Activated T-helper 2 cell treated with anti-CD3 and anti-CD28 coated beads, Interferon-gamma antibody, Interleukin-2, Interleukin-4, amounts not matched to agents 10 μg/mL and 5 μg/mL and 100 μg/mL, durations not matched to agents 14 hours and 24 hours and 36 hours (primary cell): Measurements from ENCODE around the gene STRN. TPM values are rescaled to one million over a fixed set of nuclear protein-coding genes. Genes with fewer than 3 reads are reported as not detected.
"Not testable (repeated sequence)": the region's sequence is repeated elsewhere in the genome, so short reads cannot be mapped to it uniquely, and the experiment has no call there.

Source experiments
- DNase-seq: peaks from one replicate; pipeline ENCODE4 v3.0.0; 2021; ENCODE audit warnings: low spot score
- H3K27ac Mint-ChIP-seq: one replicate; pipeline ENCODE4 v1.8.0; 2021; ENCODE audit warnings: mixed read lengths
- H3K27me3 Mint-ChIP-seq: one replicate; pipeline ENCODE4 v1.8.0; 2021; ENCODE audit warnings: low read depth, mixed read lengths
- H3K36me3 Mint-ChIP-seq: one replicate; pipeline ENCODE4 v1.8.0; 2021; ENCODE audit warnings: low read depth, mixed read lengths
- H3K4me1 Mint-ChIP-seq: one replicate; pipeline ENCODE4 v1.8.0; 2021; ENCODE audit warnings: low read depth, mixed read lengths
- H3K4me3 Mint-ChIP-seq: one replicate; pipeline ENCODE4 v1.8.0; 2021; ENCODE audit warnings: low read depth, mild to moderate bottlenecking, moderate library complexity, mixed read lengths
- H3K9me3 Mint-ChIP-seq: one replicate; pipeline ENCODE4 v1.8.0; 2021; ENCODE audit warnings: mixed read lengths
- intact Hi-C: fragments of 100-400 bp; cut with micrococcal nuclease; formaldehyde crosslinking; loops from one replicate; pipeline ENCODE4 v1.15.1; 2023
- total RNA-seq: library from RNA; stranded (reverse); gene quantifications from 2 replicates; pipeline ENCODE4 v1.2.3, GENCODE V29; 2022

Gene STRN
- total RNA-seq, 1 donor from 2014 or later: 27.7 TPM

- intact Hi-C loops: loop anchor here (5.0 kb wide), 1 partner anchor 35 kb away; no protein-coding TSS in a partner anchor
- not testable (repeated sequence) for H3K9me3 Mint-ChIP-seq, H3K27me3 Mint-ChIP-seq, H3K4me3 Mint-ChIP-seq, DNase-seq
- H3K36me3 Mint-ChIP-seq: peaks cover 23% of the 10 kb centered on the region
- peaks cover 33% of the 10 kb centered on the region for H3K4me1 Mint-ChIP-seq
- H3K27ac Mint-ChIP-seq: peak overlapping the region; percentile 84
These were observed 43.7 kb downstream of the STRN start for GRCh38 chr2:36922629-36923028.

- peaks cover 30% of the 10 kb centered on the region for H3K4me1 Mint-ChIP-seq
- DNase-seq: no peak
- no peaks in the 10 kb centered on the region for H3K9me3 Mint-ChIP-seq
- intact Hi-C loops: loop anchor here (5.0 kb wide), 1 partner anchor 35 kb away; no protein-coding TSS in a partner anchor
- peaks cover 23% of the 10 kb centered on the region for H3K36me3 Mint-ChIP-seq
- H3K27ac Mint-ChIP-seq: no peak overlapping the region
- no peaks in the 10 kb centered on the region for H3K27me3 Mint-ChIP-seq
- H3K4me3 Mint-ChIP-seq: no peak overlapping the region
These were observed 44.4 kb downstream of the STRN start for GRCh38 chr2:36921984-36922383.

- no peak for DNase-seq
- H3K9me3 Mint-ChIP-seq: no peaks in the 10 kb centered on the region
- no peak overlapping the region for H3K27ac Mint-ChIP-seq
- H3K4me3 Mint-ChIP-seq: no peak overlapping the region
- intact Hi-C loops: loop anchor here (5.0 kb wide), 1 partner anchor 137 kb away; no protein-coding TSS in a partner anchor
- peaks cover 16% of the 10 kb centered on the region for H3K36me3 Mint-ChIP-seq
- peaks cover 19% of the 10 kb centered on the region for H3K4me1 Mint-ChIP-seq
- no peaks in the 10 kb centered on the region for H3K27me3 Mint-ChIP-seq
These were observed 47.1 kb downstream of the STRN start for GRCh38 chr2:36919041-36919837.

GRCh38 chr2:36918307-36918706 lies 48.0 kb downstream of the STRN start:
- Mint-ChIP-seq H3K36me3 (peaks cover 9% of the 10 kb centered on the region), H3K27ac (no peak overlapping the region), H3K4me1 (peaks cover 18% of the 10 kb centered on the region), H3K27me3 (no peaks in the 10 kb centered on the region), H3K9me3 (no peaks in the 10 kb centered on the region), H3K4me3 (no peak overlapping the region)
- DNase-seq: no peak
- intact Hi-C loops: loop anchor here (5.0 kb wide), 1 partner anchor 136 kb away; no protein-coding TSS in a partner anchor

DNA sequence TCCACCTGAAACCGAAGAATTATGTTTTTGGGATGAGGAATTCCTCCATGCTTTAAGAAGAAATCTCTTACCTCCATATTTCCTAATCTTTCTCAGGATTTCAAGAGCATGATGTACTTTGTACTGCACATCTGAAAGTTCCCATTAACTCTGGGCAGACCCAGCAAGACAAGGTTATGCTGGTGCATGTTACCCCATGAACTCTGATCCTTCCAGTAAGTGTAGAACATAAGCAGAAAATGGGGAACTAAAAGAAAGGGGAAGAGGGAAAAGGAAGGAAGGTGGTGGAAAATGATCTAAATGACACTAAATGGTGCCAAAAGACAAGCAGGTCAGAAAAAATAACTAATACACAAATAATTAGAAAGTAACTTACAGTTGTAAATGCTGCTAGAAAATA lies 50.7 kb downstream of the STRN start:
- H3K4me1 Mint-ChIP-seq: no peaks in the 10 kb centered on the region
- H3K36me3 Mint-ChIP-seq: peaks cover 3% of the 10 kb centered on the region
- no peak overlapping the region for H3K4me3 Mint-ChIP-seq
- no peaks in the 10 kb centered on the region for H3K9me3 Mint-ChIP-seq
- no peaks in the 10 kb centered on the region for H3K27me3 Mint-ChIP-seq
- intact Hi-C loops: loop anchor here (5.0 kb wide), 1 partner anchor 133 kb away; no protein-coding TSS in a partner anchor
- no peak overlapping the region for H3K27ac Mint-ChIP-seq
- DNase-seq: no peak

DNA sequence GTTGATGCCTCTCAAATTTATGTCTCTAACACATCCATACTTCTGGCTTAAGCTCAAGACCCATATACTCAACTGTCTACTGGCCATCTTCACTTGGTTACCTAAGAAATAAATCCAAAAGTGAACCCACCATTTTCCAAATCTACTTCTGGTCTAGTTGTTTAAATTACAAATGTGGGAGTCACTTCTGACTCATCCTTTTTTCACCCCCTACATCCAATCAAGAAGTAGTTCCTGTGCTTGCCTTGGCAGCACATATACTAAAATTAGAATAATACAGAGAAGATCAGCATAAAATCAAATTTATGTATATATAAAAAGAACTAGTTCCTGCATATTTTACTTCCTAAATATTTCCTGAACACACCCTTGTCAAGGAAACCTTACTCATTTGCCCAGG lies 53.6 kb downstream of the STRN start:
- intact Hi-C loops: no loop called here

GRCh38 chr2:36911012-36911411 lies 55.3 kb downstream of the STRN start:
- no peak for DNase-seq
- H3K4me3 Mint-ChIP-seq: no peak overlapping the region
- H3K27ac Mint-ChIP-seq: no peak overlapping the region
- no peaks in the 10 kb centered on the region for H3K27me3 Mint-ChIP-seq
- intact Hi-C loops: no loop called here
- no peaks in the 10 kb centered on the region for H3K9me3 Mint-ChIP-seq
- no peaks in the 10 kb centered on the region for H3K4me1 Mint-ChIP-seq
- H3K36me3 Mint-ChIP-seq: peaks cover 3% of the 10 kb centered on the region

More for the DNA sequence above, 53.6 kb downstream of the STRN start:
- Mint-ChIP-seq H3K9me3 (no peaks in the 10 kb centered on the region), H3K4me3 (no peak overlapping the region), H3K4me1 (no peaks in the 10 kb centered on the region), H3K36me3 (peaks cover 3% of the 10 kb centered on the region), H3K27ac (no peak overlapping the region), H3K27me3 (no peaks in the 10 kb centered on the region)
- DNase-seq: no peak

DNA sequence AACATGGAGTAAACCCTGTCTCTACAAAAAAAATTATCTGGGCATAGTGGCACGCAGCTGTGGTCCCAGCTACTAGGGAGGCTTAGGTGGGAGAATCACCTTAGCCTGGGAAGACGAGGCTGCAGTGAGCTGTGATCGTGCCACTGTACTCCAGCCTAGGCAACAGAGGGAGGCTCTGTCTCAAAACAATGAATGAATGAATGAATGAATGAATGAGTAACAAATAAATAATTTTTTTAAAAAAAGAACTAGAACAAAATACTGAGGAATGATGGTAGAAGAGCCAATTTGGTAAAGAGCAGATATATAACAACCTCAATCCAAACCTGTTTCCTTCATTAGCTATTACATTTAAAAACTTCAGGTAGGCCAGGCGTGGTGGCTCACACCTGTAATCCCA lies 60.1 kb downstream of the STRN start:
- H3K27ac Mint-ChIP-seq: no peak overlapping the region
- H3K36me3 Mint-ChIP-seq: peaks cover 3% of the 10 kb centered on the region
- no peaks in the 10 kb centered on the region for H3K9me3 Mint-ChIP-seq
- no peaks in the 10 kb centered on the region for H3K27me3 Mint-ChIP-seq
- DNase-seq: no peak
- H3K4me3 Mint-ChIP-seq: no peak overlapping the region
- H3K4me1 Mint-ChIP-seq: no peaks in the 10 kb centered on the region
- intact Hi-C loops: no loop called here

GRCh38 chr2:36904636-36905035 lies 61.7 kb downstream of the STRN start:
- Mint-ChIP-seq H3K9me3 (no peaks in the 10 kb centered on the region), H3K4me3 (no peak overlapping the region), H3K27ac (no peak overlapping the region), H3K4me1 (no peaks in the 10 kb centered on the region), H3K36me3 (peaks cover 7% of the 10 kb centered on the region), H3K27me3 (no peaks in the 10 kb centered on the region)
- no peak for DNase-seq
- intact Hi-C loops: no loop called here

- no peaks in the 10 kb centered on the region for H3K9me3 Mint-ChIP-seq
- no peaks in the 10 kb centered on the region for H3K27me3 Mint-ChIP-seq
- H3K4me3 Mint-ChIP-seq: no peak overlapping the region
- DNase-seq: no peak
- H3K36me3 Mint-ChIP-seq: peaks cover 7% of the 10 kb centered on the region
- H3K27ac Mint-ChIP-seq: no peak overlapping the region
- intact Hi-C loops: no loop called here
- no peaks in the 10 kb centered on the region for H3K4me1 Mint-ChIP-seq
These were observed 63.8 kb downstream of the STRN start for GRCh38 chr2:36902385-36903120.

DNA sequence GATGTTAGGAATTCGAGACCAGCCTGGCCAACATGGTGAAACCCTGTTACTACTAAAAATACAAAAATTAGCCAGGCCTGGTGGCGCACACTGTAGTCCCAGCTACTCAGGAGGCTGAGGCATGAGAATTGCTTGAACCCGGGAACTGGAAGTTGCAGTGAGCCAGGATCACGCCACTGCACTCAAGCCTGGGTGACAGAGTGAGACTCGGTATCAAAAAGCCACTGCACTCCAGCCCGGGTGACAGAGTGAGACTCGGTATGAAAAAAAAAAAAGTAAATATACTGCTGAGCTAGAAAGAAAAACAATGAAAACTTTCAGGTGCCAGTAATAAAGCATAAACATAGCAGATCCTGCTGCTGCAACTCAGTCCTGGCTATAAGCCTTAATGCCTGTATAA lies 73.5 kb downstream of the STRN start:
- no peaks in the 10 kb centered on the region for H3K9me3 Mint-ChIP-seq
- no peak overlapping the region for H3K4me3 Mint-ChIP-seq
- peaks cover 29% of the 10 kb centered on the region for H3K36me3 Mint-ChIP-seq
- H3K27ac Mint-ChIP-seq: no peak overlapping the region
- intact Hi-C loops: no loop called here
- DNase-seq: no peak
- H3K27me3 Mint-ChIP-seq: no peaks in the 10 kb centered on the region
- peaks cover 5% of the 10 kb centered on the region for H3K4me1 Mint-ChIP-seq

DNA sequence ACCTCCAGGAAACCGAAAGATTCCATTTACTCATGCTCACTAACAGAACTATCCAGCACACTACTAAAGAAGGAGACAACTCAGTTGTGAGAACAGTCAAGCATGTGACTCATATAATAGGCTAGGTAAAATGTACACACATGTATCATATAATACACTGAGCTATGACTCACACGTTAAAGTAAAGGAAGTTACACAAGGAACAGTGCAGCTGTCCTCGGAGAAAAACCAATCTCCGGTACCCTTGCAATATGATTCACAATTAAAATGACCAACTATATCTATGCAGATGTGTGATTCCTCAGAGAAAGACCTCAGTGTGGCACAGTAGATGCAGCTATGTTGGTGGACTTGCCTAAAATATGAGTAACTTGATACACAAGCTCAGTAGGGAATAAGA lies 76.5 kb downstream of the STRN start:
- H3K4me3 Mint-ChIP-seq: no peak overlapping the region
- H3K9me3 Mint-ChIP-seq: no peaks in the 10 kb centered on the region
- H3K36me3 Mint-ChIP-seq: peaks cover 41% of the 10 kb centered on the region
- H3K27ac Mint-ChIP-seq: peak overlapping the region; percentile 55
- no peak for DNase-seq
- intact Hi-C loops: loop anchor here (1.0 to 5.0 kb wide), 2 partner anchors 30 to 33 kb away; no protein-coding TSS in a partner anchor
- H3K27me3 Mint-ChIP-seq: no peaks in the 10 kb centered on the region
- H3K4me1 Mint-ChIP-seq: peaks cover 5% of the 10 kb centered on the region

DNA sequence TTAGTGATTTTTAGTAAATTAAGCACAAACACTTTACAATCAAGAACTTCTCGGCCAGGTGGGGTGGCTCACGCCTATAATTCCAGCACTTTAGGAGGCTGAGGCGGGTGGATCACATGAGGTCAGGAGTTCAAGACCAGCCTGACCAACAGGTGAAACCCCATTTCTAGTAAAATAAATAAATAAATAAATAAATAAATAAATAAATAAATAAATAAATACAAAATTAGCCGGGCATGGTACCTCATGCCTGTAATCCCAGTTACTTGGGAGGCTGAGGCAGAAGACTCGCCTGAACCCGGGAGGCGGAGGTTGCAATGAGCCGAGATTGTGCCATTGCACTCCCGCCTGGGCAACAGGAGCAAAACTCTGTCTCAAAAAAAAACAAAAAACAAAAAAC lies 79.2 kb downstream of the STRN start:
- not testable (repeated sequence) for DNase-seq, H3K4me3 Mint-ChIP-seq, H3K27me3 Mint-ChIP-seq, H3K9me3 Mint-ChIP-seq, H3K27ac Mint-ChIP-seq, H3K4me1 Mint-ChIP-seq
- intact Hi-C loops: loop anchor here (5.0 kb wide), 1 partner anchor 35 kb away; no protein-coding TSS in a partner anchor
- peaks cover 35% of the 10 kb centered on the region for H3K36me3 Mint-ChIP-seq
